HG03103 (cell line): ENCODE data around the gene ADARB2.

Experiments used
- ATAC-seq: cut with Tn5 transposase; IDR thresholded peaks from one replicate; pipeline ENCODE4 v1.9.1; 2021; ENCODE audit warnings: low read depth; ENCODE audit not compliant: unreplicated experiment

ADARB2 gene

GRCh38 chr10:1535301-1535965, 201.9 kb downstream of the ADARB2 start:
- no peak for ATAC-seq

DNA sequence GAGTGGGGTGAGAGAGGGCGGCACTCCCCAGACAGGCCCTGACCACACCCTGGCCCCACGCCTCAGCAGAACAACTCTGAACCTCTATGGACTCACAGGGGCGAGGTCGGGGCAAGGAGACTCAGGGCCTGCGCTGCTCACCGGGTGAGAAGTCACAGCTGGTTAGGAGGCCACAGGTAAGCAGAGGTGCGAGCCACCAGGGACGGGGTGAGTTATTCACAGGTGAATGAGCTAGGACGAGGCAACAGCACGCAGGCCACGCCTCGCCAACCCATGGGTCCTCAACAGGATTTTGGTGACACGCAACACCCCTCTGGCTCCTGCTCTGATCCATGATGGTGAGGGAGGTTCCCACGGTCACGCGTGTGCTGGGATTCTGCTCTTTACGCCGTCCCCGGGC, 202.5 kb downstream of the ADARB2 start:
- ATAC-seq = no peak

GRCh38 chr10:1532636-1533035, 204.7 kb downstream of the ADARB2 start:
- ATAC-seq = no peak

GRCh38 chr10:1531883-1532597, 205.3 kb downstream of the ADARB2 start:
- no peak for ATAC-seq

DNA sequence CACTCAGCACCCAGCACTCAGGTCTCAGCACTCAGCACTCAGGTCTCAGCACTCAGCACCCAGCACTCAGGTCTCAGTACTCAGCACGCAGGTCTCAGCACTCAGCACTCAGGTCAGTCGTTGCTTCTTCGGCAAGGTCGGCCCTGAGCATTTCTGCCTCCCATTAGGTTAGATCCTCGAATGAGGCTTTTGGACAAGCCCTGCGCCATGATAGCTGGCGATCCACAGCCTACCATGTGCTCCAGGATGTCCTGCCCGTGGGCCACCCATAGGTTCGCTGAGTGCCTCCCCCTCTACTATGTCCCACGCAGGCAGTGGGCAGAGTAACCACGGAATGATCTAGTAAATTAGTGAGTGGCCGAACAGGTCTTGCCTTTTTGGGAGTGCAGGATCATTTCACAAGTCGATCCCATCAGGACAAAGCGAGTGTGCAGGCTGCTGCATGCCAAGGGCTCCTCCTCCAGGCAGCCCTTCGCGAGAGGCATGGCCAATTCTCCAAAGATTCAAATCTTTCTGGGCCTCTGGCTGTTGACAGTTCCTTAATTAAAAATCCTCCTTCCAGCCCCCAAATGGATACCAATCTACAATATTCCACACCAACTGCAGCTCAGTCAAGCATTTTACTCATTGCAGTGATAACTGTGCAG, 206.3 kb downstream of the ADARB2 start:
- ATAC-seq = no peak

DNA sequence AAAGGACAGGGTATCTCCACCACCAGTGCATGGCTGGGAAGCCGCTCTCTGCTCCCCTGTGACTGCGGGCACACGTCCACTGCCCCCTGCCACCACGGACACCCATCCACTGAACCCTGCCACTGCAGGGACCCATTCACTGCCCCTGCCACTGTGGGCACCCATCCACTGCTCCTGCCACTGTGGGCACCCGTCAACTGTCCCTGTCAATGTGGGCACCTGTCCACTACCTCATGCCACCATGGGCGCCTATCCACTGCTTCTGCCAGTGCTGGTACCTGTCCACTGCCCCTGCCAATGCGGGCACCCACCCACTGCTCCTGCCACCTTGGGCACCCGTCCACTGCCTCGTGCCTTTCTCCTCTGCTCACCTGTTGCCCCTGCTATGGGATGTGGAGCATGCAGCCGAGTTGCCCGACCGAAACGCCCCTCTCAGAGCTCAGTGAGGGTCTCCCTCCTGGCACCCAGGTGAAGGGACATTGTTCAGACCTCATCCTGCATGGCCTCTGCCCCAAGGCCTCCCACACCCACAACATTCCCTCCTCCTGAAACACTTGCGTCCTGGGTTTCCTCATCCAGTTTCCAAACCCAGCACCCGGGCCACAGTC, 207.4 kb downstream of the ADARB2 start:
- ATAC-seq = no peak

- no peak for ATAC-seq
Observed at GRCh38 chr10:1527951-1528350, 209.4 kb downstream of the ADARB2 start.

- ATAC-seq = no peak
Observed at GRCh38 chr10:1526436-1527055, 210.8 kb downstream of the ADARB2 start.

GRCh38 chr10:1525354-1526162, 211.8 kb downstream of the ADARB2 start:
- no peak for ATAC-seq

DNA sequence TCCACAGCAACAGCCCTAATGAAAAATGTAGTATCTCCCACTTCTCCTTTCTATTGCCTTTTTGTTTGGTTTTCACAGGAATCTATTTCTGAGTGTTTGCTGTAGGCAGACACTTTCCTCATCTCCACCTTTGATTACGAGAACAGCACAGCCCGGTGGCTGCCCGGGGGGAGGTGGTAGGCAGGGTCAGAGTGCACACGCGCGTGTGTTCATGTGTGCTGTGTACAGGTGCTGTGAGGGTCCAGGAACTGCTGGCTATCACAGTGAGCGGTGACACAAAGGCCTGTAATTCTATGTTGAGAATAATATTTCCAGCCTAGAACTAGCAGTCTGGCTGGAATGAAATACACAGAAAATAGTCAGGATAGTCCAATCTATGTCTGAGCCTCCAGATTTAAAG, 212.8 kb downstream of the ADARB2 start:
- ATAC-seq = no peak

DNA sequence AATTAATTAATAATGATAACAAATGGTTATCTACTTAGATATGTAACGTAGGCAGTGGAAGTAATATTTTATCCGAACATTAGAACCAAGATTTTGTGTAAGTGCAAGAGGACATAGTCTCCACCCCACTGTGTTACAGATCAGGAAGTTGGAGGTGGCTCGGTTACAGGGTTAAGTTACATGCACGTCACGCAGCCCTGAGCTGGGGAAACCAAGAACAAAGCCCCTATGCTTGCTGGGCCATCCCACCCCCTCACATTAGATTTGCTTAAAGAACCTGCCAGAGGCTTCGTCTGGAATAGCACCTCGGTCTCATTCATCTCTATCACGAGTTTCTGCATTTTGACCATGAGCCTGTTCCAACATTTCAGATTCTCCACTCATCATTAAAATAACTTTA, 214.1 kb downstream of the ADARB2 start:
- ATAC-seq = no peak

DNA sequence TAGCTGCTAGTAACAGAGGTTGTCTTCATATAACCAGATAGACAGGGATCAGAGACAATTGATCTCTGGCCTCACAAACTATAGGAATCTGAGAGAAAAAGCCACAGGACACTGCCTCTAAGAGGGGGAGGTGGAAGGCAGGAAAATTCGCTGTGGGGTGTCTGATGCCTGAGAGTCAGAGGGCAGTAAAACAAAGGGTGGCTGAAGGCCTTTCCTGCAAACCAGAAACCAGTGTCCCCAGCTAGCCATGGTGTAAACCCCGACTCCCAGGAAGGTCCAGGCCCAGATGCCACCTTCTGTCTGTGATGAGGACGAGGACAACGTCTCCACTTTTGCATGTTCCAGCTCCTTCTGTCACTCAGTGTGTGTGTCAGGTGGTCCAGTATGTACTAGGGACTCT, 215.1 kb downstream of the ADARB2 start:
- no peak for ATAC-seq

DNA sequence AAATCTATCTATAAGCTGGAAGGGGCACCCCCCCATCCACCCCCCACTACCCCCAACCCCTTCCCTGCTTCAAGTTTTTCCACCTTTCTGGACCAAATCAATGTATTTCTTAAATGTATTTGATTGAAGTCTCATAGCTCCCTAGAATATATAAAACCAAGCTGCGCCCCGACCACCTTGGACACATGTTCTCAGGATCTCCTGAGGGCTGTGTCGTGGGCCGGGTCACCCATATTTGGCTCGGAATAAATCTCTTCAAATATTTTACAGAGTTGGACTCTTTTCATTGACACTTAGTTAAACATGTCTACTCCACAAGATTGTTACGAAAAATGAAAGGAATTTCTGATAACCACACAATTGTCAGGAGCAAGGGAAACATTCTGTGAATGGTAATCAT, 215.6 kb downstream of the ADARB2 start:
- ATAC-seq = no peak

- ATAC-seq = no peak
Observed at GRCh38 chr10:1520909-1521565, 216.3 kb downstream of the ADARB2 start.

GRCh38 chr10:1519391-1519790, 217.9 kb downstream of the ADARB2 start:
- ATAC-seq = no peak

DNA sequence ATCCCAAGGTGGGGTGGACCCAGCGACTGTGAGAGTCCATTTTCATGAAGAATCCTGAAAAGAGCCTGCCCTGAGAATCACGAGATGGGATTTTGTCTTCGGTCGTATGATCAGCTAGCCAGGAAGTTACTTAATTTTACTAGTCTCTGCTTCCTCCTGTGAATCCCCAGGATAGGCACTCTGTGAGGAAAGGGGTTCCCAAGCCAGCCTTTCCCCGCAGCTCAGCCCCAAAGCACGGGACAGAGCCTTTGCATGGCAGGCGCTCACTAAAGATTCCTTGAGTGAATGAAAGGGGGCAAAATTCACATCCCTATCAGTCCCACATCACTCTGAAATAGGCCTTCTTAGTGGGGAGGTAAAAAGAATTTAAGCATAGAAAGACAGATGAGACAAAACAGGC, 219.6 kb downstream of the ADARB2 start:
- ATAC-seq = no peak

- no peak for ATAC-seq
Observed at GRCh38 chr10:1516492-1517165, 220.7 kb downstream of the ADARB2 start.

DNA sequence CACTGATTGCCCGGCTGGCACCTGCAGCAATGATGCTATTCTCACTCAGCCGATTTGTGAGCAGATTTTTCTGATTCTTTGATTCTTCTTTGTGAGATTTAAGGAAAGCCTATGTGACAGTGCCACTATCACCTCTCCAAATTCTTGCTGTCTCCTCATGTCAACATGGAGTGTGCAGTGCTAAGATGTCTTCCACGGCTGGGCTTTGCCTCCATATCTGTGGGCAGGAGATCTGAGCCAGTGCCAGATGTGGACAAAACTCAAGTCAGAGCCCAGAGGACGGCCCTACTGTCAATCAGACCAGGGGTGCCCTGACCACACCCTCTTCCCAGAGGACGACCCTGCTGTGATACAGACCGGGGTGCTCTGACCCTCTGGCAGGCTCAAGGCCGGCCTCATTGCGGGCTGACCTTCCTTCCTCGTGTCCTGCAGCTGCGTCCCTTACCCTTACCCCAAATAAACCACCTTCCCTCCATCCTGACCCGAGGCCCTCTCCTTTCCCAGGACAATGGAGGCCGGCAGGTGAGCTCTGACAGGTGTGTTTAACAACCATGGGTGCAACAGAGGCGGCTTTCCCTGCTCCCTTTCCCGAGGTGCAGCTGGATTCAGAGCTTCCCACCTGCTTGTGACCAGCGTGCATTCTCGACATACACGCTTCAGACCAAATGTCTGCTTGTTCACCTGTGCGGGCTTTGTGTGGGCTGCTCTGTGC, 221.4 kb downstream of the ADARB2 start:
- no peak for ATAC-seq
